ENCODE results near the gene APOBEC2. TPM values are rescaled to one million over a fixed set of nuclear protein-coding genes. Genes with fewer than 3 reads are reported as not detected.

Gene APOBEC2
- total RNA-seq, 1 experiment from 2014 or later = not detected

- CTCF ChIA-PET = interaction anchor here (0.7 to 2.5 kb wide), 3 partner anchors 12 to 505 kb away, joined by 3 to 7 read pairs (median 4); no protein-coding TSS in a partner anchor
- no peaks in the 10 kb centered on the region for H3K27me3 Mint-ChIP-seq (ENCODE audit: unreplicated experiment)
- no peaks in the 10 kb centered on the region for H3K9me3 Mint-ChIP-seq (ENCODE audit: low read depth, unreplicated experiment)
- no TSS peak for BruUV-seq (replicated peaks)
- H3K4me1 Mint-ChIP-seq (ENCODE audit: low read depth, unreplicated experiment) = no peaks in the 10 kb centered on the region
- intact Hi-C loops (cut with micrococcal nuclease; ENCODE audit: unreplicated experiment) = no loop called here
- H3K36me3 Mint-ChIP-seq (ENCODE audit: insufficient read depth, unreplicated experiment) = peaks cover 6% of the 10 kb centered on the region
- DNase-seq = no peak
- H3K4me3 Mint-ChIP-seq (ENCODE audit: low read depth, unreplicated experiment) = no peak overlapping the region
- no peak for TF ChIP-seq CTCF (IDR thresholded peaks at IDR 0.05; ENCODE audit: unreplicated experiment)
- no peak overlapping the region for H3K27ac Mint-ChIP-seq (ENCODE audit: unreplicated experiment)
Measured at GRCh38 chr6:41093729-41094128, 40.7 kb downstream of the APOBEC2 start.

GRCh38 chr6:41097467-41098090 is 44.6 kb downstream of the APOBEC2 start:
- intact Hi-C loops (cut with micrococcal nuclease; ENCODE audit: unreplicated experiment) = no loop called here
- H3K36me3 Mint-ChIP-seq (ENCODE audit: insufficient read depth, unreplicated experiment) = peaks cover 6% of the 10 kb centered on the region
- no peak overlapping the region for H3K27ac Mint-ChIP-seq (ENCODE audit: unreplicated experiment)
- no peaks in the 10 kb centered on the region for H3K9me3 Mint-ChIP-seq (ENCODE audit: low read depth, unreplicated experiment)
- no peak for DNase-seq
- H3K4me3 Mint-ChIP-seq (ENCODE audit: low read depth, unreplicated experiment) = no peak overlapping the region
- H3K27me3 Mint-ChIP-seq (ENCODE audit: unreplicated experiment) = no peaks in the 10 kb centered on the region
- TF ChIP-seq CTCF (IDR thresholded peaks at IDR 0.05; ENCODE audit: unreplicated experiment) = no peak
- no peaks in the 10 kb centered on the region for H3K4me1 Mint-ChIP-seq (ENCODE audit: low read depth, unreplicated experiment)
- CTCF ChIA-PET = no interaction called here
- BruUV-seq (replicated peaks) = no TSS peak

GRCh38 chr6:41098366-41098765 is 45.4 kb downstream of the APOBEC2 start:
- CTCF ChIA-PET = no interaction called here
- no peaks in the 10 kb centered on the region for H3K9me3 Mint-ChIP-seq (ENCODE audit: low read depth, unreplicated experiment)
- H3K4me1 Mint-ChIP-seq (ENCODE audit: low read depth, unreplicated experiment) = no peaks in the 10 kb centered on the region
- no peak for TF ChIP-seq CTCF (IDR thresholded peaks at IDR 0.05; ENCODE audit: unreplicated experiment)
- no peaks in the 10 kb centered on the region for H3K27me3 Mint-ChIP-seq (ENCODE audit: unreplicated experiment)
- H3K36me3 Mint-ChIP-seq (ENCODE audit: insufficient read depth, unreplicated experiment) = peaks cover 6% of the 10 kb centered on the region
- DNase-seq = no peak
- H3K27ac Mint-ChIP-seq (ENCODE audit: unreplicated experiment) = no peak overlapping the region
- intact Hi-C loops (cut with micrococcal nuclease; ENCODE audit: unreplicated experiment) = no loop called here
- no TSS peak for BruUV-seq (replicated peaks)
- H3K4me3 Mint-ChIP-seq (ENCODE audit: low read depth, unreplicated experiment) = no peak overlapping the region

- Mint-ChIP-seq H3K4me3 (ENCODE audit: low read depth, unreplicated experiment) (no peak overlapping the region), H3K9me3 (ENCODE audit: low read depth, unreplicated experiment) (no peaks in the 10 kb centered on the region), H3K27me3 (ENCODE audit: unreplicated experiment) (no peaks in the 10 kb centered on the region), H3K4me1 (ENCODE audit: low read depth, unreplicated experiment) (no peaks in the 10 kb centered on the region), H3K36me3 (ENCODE audit: insufficient read depth, unreplicated experiment) (no peaks in the 10 kb centered on the region), H3K27ac (ENCODE audit: unreplicated experiment) (no peak overlapping the region)
- intact Hi-C loops (cut with micrococcal nuclease; ENCODE audit: unreplicated experiment) = no loop called here
- BruUV-seq (replicated peaks) = no TSS peak
- DNase-seq = no peak
- TF ChIP-seq CTCF (IDR thresholded peaks at IDR 0.05; ENCODE audit: unreplicated experiment) = no peak
- CTCF ChIA-PET = no interaction called here
Measured at GRCh38 chr6:41100871-41101287, 47.9 kb downstream of the APOBEC2 start.

All from Calu3 (cell line).